B cell (primary cell): Measurements from ENCODE around the gene DUXB. TPM values are rescaled to one million over a fixed set of nuclear protein-coding genes. Genes with fewer than 3 reads are reported as not detected.

Experiments used
- ATAC-seq: fragments of 200-7000 bp; cut with Tn5 transposase; one replicate; pipeline ENCODE4 v1.10.0; 2021; ENCODE audit warnings: low read depth, mild to moderate bottlenecking, moderate number of reproducible peaks, moderate library complexity
- CTCF ChIA-PET: fragments of 350-600 bp; sonication (Branson Sonifier 250); formaldehyde crosslinking; loops from one replicate; lab custom pipeline; 2021; ENCODE audit warnings: antibody characterized with exemption, inconsistent platforms; lab: Charles Lee
- POLR2A ChIA-PET: fragments of 350-600 bp; sonication (Branson Sonifier 250); formaldehyde crosslinking; loops from one replicate; lab custom pipeline; 2021; ENCODE audit warnings: antibody characterized with exemption; lab: Charles Lee
- DNase-seq: peaks from one replicate; pipeline ENCODE4 v3.0.0; 2013
- H2AFZ ChIP-seq: 2 replicates; pipeline ENCODE4 v1.6.1; 2012; ENCODE audit warnings: mild to moderate bottlenecking, low read depth, low read length; ENCODE audit not compliant: insufficient read depth, poor library complexity, severe bottlenecking
- H3K27ac ChIP-seq, 2 donors: 1 replicate in 1 of 2; 2 replicates in 1 of 2; pipeline ENCODE4 v1.5.1; 2012 to 2013; ENCODE audit warnings: low read length in 2 of 2, mild to moderate bottlenecking in 2 of 2, moderate library complexity in 1 of 2
- H3K27me3 ChIP-seq, 4 experiments: fragments of 200-600 bp in 1 of 4; sonication (generic) in 1 of 4; replicated peaks in 1 of 4; 1 replicate in 2 of 4; 2 replicates in 2 of 4; pipeline versions ENCODE4 v1.6.1 to v1.7.0; 2013 to 2016; ENCODE audit warnings: low read length in 3 of 4, mild to moderate bottlenecking in 2 of 4, mixed read lengths in 1 of 4, moderate library complexity in 1 of 4; ENCODE audit not compliant: insufficient read depth in 4 of 4, control insufficient read depth in 3 of 4; ENCODE audit errors: control extremely low read depth in 1 of 4
- H3K36me3 ChIP-seq, 2 experiments: replicated peaks in 1 of 2; 1 replicate in 1 of 2; 2 replicates in 1 of 2; pipeline versions ENCODE4 v1.6.1 to v1.7.1; 2013; ENCODE audit warnings: low read length in 1 of 2; ENCODE audit not compliant: insufficient read depth in 2 of 2, control insufficient read depth in 1 of 2; ENCODE audit errors: control extremely low read depth in 1 of 2, extremely low read depth in 1 of 2
- H3K4me1 ChIP-seq, 2 donors: fragments of 200-600 bp in 1 of 2; sonication (generic) in 1 of 2; 1 replicate in 1 of 2; 2 replicates in 1 of 2; pipeline versions ENCODE4 v1.5.1 to v1.6.1; 2013 to 2017; ENCODE audit warnings: low read length in 2 of 2; ENCODE audit not compliant: control insufficient read depth in 2 of 2, insufficient read depth in 2 of 2
- H3K4me2 ChIP-seq: replicated peaks from 2 replicates; pipeline ENCODE3; 2012; ENCODE audit warnings: mild to moderate bottlenecking, low read depth, low read length; ENCODE audit not compliant: poor library complexity, severe bottlenecking
- H3K4me3 ChIP-seq, 5 experiments: fragments of 200-600 bp in 1 of 5; sonication (generic) in 1 of 5; 1 replicate in 3 of 5; 2 replicates in 2 of 5; pipeline versions ENCODE4 v1.5.1 to v1.7.0; 2011 to 2016; ENCODE audit warnings: low read length in 4 of 5, mild to moderate bottlenecking in 4 of 5, low read depth in 2 of 5, control low read depth in 1 of 5, moderate library complexity in 1 of 5; ENCODE audit not compliant: insufficient read depth in 1 of 5; ENCODE audit errors: control extremely low read depth in 1 of 5, extremely low read depth in 1 of 5
- H3K79me2 ChIP-seq: fragments of 200-600 bp; sonication (generic); one replicate; pipeline ENCODE4 v1.6.0; 2016; ENCODE audit warnings: low read length; ENCODE audit not compliant: control insufficient read depth, insufficient read depth
- H3K9ac ChIP-seq: fragments of 200-600 bp; sonication (generic); 2 replicates; pipeline ENCODE4 v1.6.1; 2017; ENCODE audit warnings: mild to moderate bottlenecking, low read length, moderate library complexity
- H3K9me3 ChIP-seq, 3 donors: one replicate each; pipeline versions ENCODE4 v1.6.1 to v1.7.1; 2013; ENCODE audit warnings: low read length in 2 of 3; ENCODE audit not compliant: control insufficient read depth in 2 of 3, insufficient read depth in 1 of 3; ENCODE audit errors: control extremely low read depth in 1 of 3
- H4K20me1 ChIP-seq: 2 replicates; pipeline ENCODE4 v1.6.0; 2012; ENCODE audit warnings: mild to moderate bottlenecking, low read length; ENCODE audit not compliant: insufficient read depth, control insufficient read depth, poor library complexity, severe bottlenecking
- H3K27ac Mint-ChIP-seq: one replicate; pipeline ENCODE4 v1.8.0; 2021; ENCODE audit warnings: mixed read lengths
- H3K27me3 Mint-ChIP-seq: one replicate; pipeline ENCODE4 v1.8.0; 2021; ENCODE audit warnings: mixed read lengths
- H3K4me1 Mint-ChIP-seq: one replicate; pipeline ENCODE4 v1.8.0; 2021; ENCODE audit warnings: mixed read lengths
- H3K4me3 Mint-ChIP-seq: one replicate; pipeline ENCODE4 v1.8.0; 2021; ENCODE audit warnings: mixed read lengths
- H3K9me3 Mint-ChIP-seq: one replicate; pipeline ENCODE4 v1.8.0; 2022; ENCODE audit warnings: mixed read lengths; ENCODE audit not compliant: insufficient read depth
- EZH2 ChIP-seq: IDR thresholded peaks from 2 replicates; pipeline ENCODE4 v1.6.1; 2012; ENCODE audit warnings: borderline replicate concordance, low read depth, mild to moderate bottlenecking, moderate library complexity, low read length; ENCODE audit not compliant: insufficient read depth, poor library complexity, severe bottlenecking
- WGBS: methylation state at CpG from one replicate; pipeline ENCODE4 v1.1.5; 2013; ENCODE audit warnings: missing lambda C conversion rate; ENCODE audit not compliant: insufficient coverage; 5-methylcytosine and 5-hydroxymethylcytosine counted together
- intact Hi-C: fragments of 100-400 bp; cut with micrococcal nuclease; formaldehyde crosslinking; loops from one replicate; pipeline ENCODE4 v1.10.0; 2022
- polyA plus RNA-seq: library from polyadenylated mRNA; depleted of rRNA; stranded (reverse); fragments of >200 nt; gene quantifications from 2 replicates; pipeline ENCODE4 v1.2.3, GENCODE V29; 2012
- total RNA-seq, 2 donors: library from RNA; stranded (reverse); fragments of 120-200 nt in 1 of 2; gene quantifications; 1 replicate in 1 of 2; 2 replicates in 1 of 2; pipeline versions ENCODE4 v1.2.3 to v1.2.4, GENCODE V29; 2013 to 2022
- TF ChIP-seq, protein P1 (sequence below): fragments of 200-600 bp; IDR thresholded peaks from one replicate; pipeline ENCODE4 v1.8.0; 2022; ENCODE audit warnings: antibody characterized with exemption, mild to moderate bottlenecking

The DUXB gene
- total and polyA plus RNA-seq, 2 donors (not counting 1 experiment from before 2014, with no cell fraction given), result not detected

- DNase-seq, result peak; percentile 90
- H3K9ac ChIP-seq, result peak overlapping the region; percentile 93
- H3K4me2 ChIP-seq, result peak overlapping the region; percentile 85
- H3K36me3 ChIP-seq, result peaks cover 14 to 22% of the 10 kb centered on the region in 2 experiments
- TF ChIP-seq, protein P1, sequence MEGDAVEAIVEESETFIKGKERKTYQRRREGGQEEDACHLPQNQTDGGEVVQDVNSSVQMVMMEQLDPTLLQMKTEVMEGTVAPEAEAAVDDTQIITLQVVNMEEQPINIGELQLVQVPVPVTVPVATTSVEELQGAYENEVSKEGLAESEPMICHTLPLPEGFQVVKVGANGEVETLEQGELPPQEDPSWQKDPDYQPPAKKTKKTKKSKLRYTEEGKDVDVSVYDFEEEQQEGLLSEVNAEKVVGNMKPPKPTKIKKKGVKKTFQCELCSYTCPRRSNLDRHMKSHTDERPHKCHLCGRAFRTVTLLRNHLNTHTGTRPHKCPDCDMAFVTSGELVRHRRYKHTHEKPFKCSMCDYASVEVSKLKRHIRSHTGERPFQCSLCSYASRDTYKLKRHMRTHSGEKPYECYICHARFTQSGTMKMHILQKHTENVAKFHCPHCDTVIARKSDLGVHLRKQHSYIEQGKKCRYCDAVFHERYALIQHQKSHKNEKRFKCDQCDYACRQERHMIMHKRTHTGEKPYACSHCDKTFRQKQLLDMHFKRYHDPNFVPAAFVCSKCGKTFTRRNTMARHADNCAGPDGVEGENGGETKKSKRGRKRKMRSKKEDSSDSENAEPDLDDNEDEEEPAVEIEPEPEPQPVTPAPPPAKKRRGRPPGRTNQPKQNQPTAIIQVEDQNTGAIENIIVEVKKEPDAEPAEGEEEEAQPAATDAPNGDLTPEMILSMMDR, result no peak
- TF ChIP-seq EZH2, result no peak
- CTCF ChIA-PET, result interaction anchor here (0.8 to 5.5 kb wide), 12 partner anchors 12 to 449 kb away, joined by 3 to 60 read pairs (median 6); partner anchors contain the start of genes ADAT1 and TMEM170A
- no peaks in the 10 kb centered on the region for H3K9me3 ChIP-seq
- Mint-ChIP-seq H3K27ac (peak overlapping the region; percentile 99), H3K4me3 (peak overlapping the region; percentile 97), H3K9me3 (no peaks in the 10 kb centered on the region), H3K4me1 (peaks cover 58% of the 10 kb centered on the region), H3K27me3 (no peaks in the 10 kb centered on the region)
- H4K20me1 ChIP-seq, result peaks cover 41% of the 10 kb centered on the region
- WGBS, result under 1% methylated on average over 54 of the region's 62 CpGs
- H3K27ac ChIP-seq, result peak overlapping the region; percentile 85 to 87
- intact Hi-C loops, result loop anchor here (1.0 to 5.0 kb wide), 5 partner anchors 92 to 981 kb away; partner anchors contain the start of genes RFWD3, TMEM231 and ZFP1
- peaks cover 88% of the 10 kb centered on the region for H3K79me2 ChIP-seq
- H3K27me3 ChIP-seq, result no peaks in the 10 kb centered on the region
- ATAC-seq, result peak; percentile 40
- H2AFZ ChIP-seq, result peak overlapping the region; percentile 88
- POLR2A ChIA-PET, result interaction anchor here (0.6 to 2.8 kb wide), 8 partner anchors 25 to 982 kb away, joined by 3 to 15 read pairs (median 6); partner anchors contain the start of genes ADAT1, CFDP1, GABARAPL2 and RFWD3
- H3K4me3 ChIP-seq, result peak overlapping the region; percentile 73 to 96 (median 85)
- peaks cover 57 to 61% of the 10 kb centered on the region in 2 donors for H3K4me1 ChIP-seq
These were observed 52.8 kb downstream of the DUXB start for GRCh38 chr16:75648265-75649076.
